T-cell (primary cell): ENCODE data around the gene PTK6. TPM values are rescaled to one million over a fixed set of nuclear protein-coding genes. Genes with fewer than 3 reads are reported as not detected.

Source experiments
- ATAC-seq, 4 experiments: fragments of 200-7000 bp in 3 of 4; fragments of 150-1000 bp in 1 of 4; cut with Tn5 transposase; replicated peaks in 1 of 4; 1 replicate in 3 of 4; 2 replicates in 1 of 4; pipeline ENCODE4 v1.10.0; 2021; ENCODE audit warnings: moderate library complexity in 3 of 4, mild to moderate bottlenecking in 2 of 4, moderate number of reproducible peaks in 1 of 4
- CTCF ChIA-PET, 2 donors: fragments of 300-600 bp; sonication (Branson Sonifier 250); formaldehyde crosslinking; loops; one replicate each; lab custom pipeline; 2022; ENCODE audit warnings: antibody characterized with exemption in 2 of 2; lab: Charles Lee
- POLR2A ChIA-PET, 2 donors: fragments of 300-600 bp; sonication (Branson Sonifier 250); formaldehyde crosslinking; loops; one replicate each; lab custom pipeline; 2022; ENCODE audit warnings: antibody characterized with exemption in 2 of 2; lab: Charles Lee
- DNase-seq, 35 experiments: peaks; one replicate each; pipeline versions ENCODE4 v3.0.0 to v3.0.0-alpha.2; 2013 to 2023
- H3K27ac ChIP-seq: one replicate; pipeline ENCODE4 v1.5.1; 2013; ENCODE audit warnings: low read length
- H3K27me3 ChIP-seq, 2 experiments: replicated peaks in 1 of 2; 1 replicate in 1 of 2; 2 replicates in 1 of 2; pipeline versions ENCODE4 v1.6.1 to v1.7.0; 2013; ENCODE audit warnings: low read length in 1 of 2, mixed read lengths in 1 of 2; ENCODE audit not compliant: control insufficient read depth in 2 of 2, insufficient read depth in 2 of 2; ENCODE audit errors: extremely low read depth in 1 of 2
- H3K36me3 ChIP-seq, 2 donors: 1 replicate in 1 of 2; 2 replicates in 1 of 2; pipeline versions ENCODE4 v1.6.1 to v1.7.0; 2013; ENCODE audit warnings: low read length in 1 of 2; ENCODE audit not compliant: control insufficient read depth in 2 of 2, insufficient read depth in 1 of 2; ENCODE audit errors: extremely low read depth in 1 of 2
- H3K4me1 ChIP-seq, 2 experiments: 1 replicate in 1 of 2; 2 replicates in 1 of 2; pipeline versions ENCODE4 v1.6.1 to v1.7.0; 2013; ENCODE audit warnings: low read length in 2 of 2, mixed read lengths in 1 of 2; ENCODE audit not compliant: insufficient read depth in 2 of 2, control insufficient read depth in 1 of 2; ENCODE audit errors: extremely low read depth in 1 of 2
- H3K4me3 ChIP-seq, 2 donors: 1 replicate in 1 of 2; 2 replicates in 1 of 2; pipeline versions ENCODE4 v1.5.1 to v1.7.0; 2013; ENCODE audit warnings: mild to moderate bottlenecking in 2 of 2, low read length in 1 of 2, moderate library complexity in 1 of 2; ENCODE audit not compliant: control insufficient read depth in 1 of 2; ENCODE audit errors: extremely low read depth in 1 of 2
- H3K9me3 ChIP-seq: 2 replicates; pipeline ENCODE4 v1.7.0; 2013
- H3K27ac Mint-ChIP-seq, 2 donors: one replicate each; pipeline ENCODE4 v1.8.0; 2020 to 2021; ENCODE audit warnings: mild to moderate bottlenecking in 2 of 2, mixed read lengths in 2 of 2
- H3K27me3 Mint-ChIP-seq, 2 donors: one replicate each; pipeline ENCODE4 v1.8.0; 2021 to 2022; ENCODE audit warnings: mixed read lengths in 2 of 2
- H3K36me3 Mint-ChIP-seq: one replicate; pipeline ENCODE4 v1.8.0; 2021; ENCODE audit warnings: mixed read lengths
- H3K4me1 Mint-ChIP-seq, 3 donors: one replicate each; pipeline ENCODE4 v1.8.0; 2020 to 2022; ENCODE audit warnings: mixed read lengths in 3 of 3, mild to moderate bottlenecking in 1 of 3
- H3K4me3 Mint-ChIP-seq, 3 donors: one replicate each; pipeline ENCODE4 v1.8.0; 2020 to 2022; ENCODE audit warnings: mild to moderate bottlenecking in 3 of 3, mixed read lengths in 3 of 3, moderate library complexity in 3 of 3
- H3K9me3 Mint-ChIP-seq, 3 donors: one replicate each; pipeline ENCODE4 v1.8.0; 2020 to 2022; ENCODE audit warnings: mixed read lengths in 3 of 3
- WGBS: methylation state at CpG from one replicate; pipeline ENCODE4 v1.1.5; 2013; ENCODE audit warnings: missing lambda C conversion rate; ENCODE audit not compliant: insufficient coverage; 5-methylcytosine and 5-hydroxymethylcytosine counted together
- total RNA-seq, 35 experiments: library from RNA in 6 of 35; stranded (reverse) in 6 of 35; fragments of 120-200 nt in 1 of 35; gene quantifications; one replicate each; pipeline versions ENCODE4 v1.2.1 to v1.2.4 and lab custom pipeline; 2013 to 2026

The PTK6 gene
- total RNA-seq, 5 donors from 2014 or later (not counting 1 experiment from before 2014, with no cell fraction given): 0.15 to 0.47 (median 0.23) TPM

- no peaks in the 10 kb centered on the region for H3K9me3 Mint-ChIP-seq
- Histone ChIP-seq H3K4me3 (no peak overlapping the region), H3K27ac (no peak overlapping the region), H3K4me1 (peaks cover 7 to 28% of the 10 kb centered on the region in 2 experiments), H3K9me3 (no peaks in the 10 kb centered on the region), H3K27me3 (peaks cover 0 to 5% of the 10 kb centered on the region in 2 experiments), H3K36me3 (no peaks in the 10 kb centered on the region)
- DNase-seq (peak in 1 of 35 experiments; percentile 2), ATAC-seq (no peak)
- H3K4me3 Mint-ChIP-seq: no peak overlapping the region
- ChIA-PET CTCF (interaction anchor here in 1 of 2 donors (0.5 kb wide), 1 partner anchor 336 kb away, joined by 13 read pairs; no protein-coding TSS in a partner anchor), POLR2A (no interaction called here)
- H3K36me3 Mint-ChIP-seq: no peaks in the 10 kb centered on the region
- 92% methylated on average over 28 of the region's 28 CpGs for WGBS
- no peaks in the 10 kb centered on the region for H3K27me3 Mint-ChIP-seq
- H3K4me1 Mint-ChIP-seq: peaks cover 7 to 14% (median 8%) of the 10 kb centered on the region in 3 donors
- H3K27ac Mint-ChIP-seq: no peak overlapping the region
These were observed 3.2 kb downstream of the PTK6 start for GRCh38 chr20:63533871-63534393.

GRCh38 chr20:63533388-63533787 is 3.8 kb downstream of the PTK6 start:
- CTCF ChIA-PET: no interaction called here
- DNase-seq: no peak
- Mint-ChIP-seq H3K36me3 (no peaks in the 10 kb centered on the region), H3K27ac (no peak overlapping the region), H3K4me1 (peaks cover 7 to 17% (median 8%) of the 10 kb centered on the region in 3 donors), H3K27me3 (no peaks in the 10 kb centered on the region), H3K4me3 (no peak overlapping the region), H3K9me3 (no peaks in the 10 kb centered on the region)
- ATAC-seq: no peak
- Histone ChIP-seq H3K4me1 (peaks cover 4 to 23% of the 10 kb centered on the region in 2 experiments), H3K36me3 (no peaks in the 10 kb centered on the region), H3K4me3 (no peak overlapping the region), H3K27me3 (peaks cover 0 to 7% of the 10 kb centered on the region in 2 experiments), H3K27ac (no peak overlapping the region), H3K9me3 (no peaks in the 10 kb centered on the region)
- POLR2A ChIA-PET: no interaction called here
- WGBS: 86% methylated on average over 14 of the region's 14 CpGs

- Mint-ChIP-seq H3K9me3 (no peaks in the 10 kb centered on the region), H3K36me3 (no peaks in the 10 kb centered on the region), H3K4me1 (peaks cover under 1 to 13% (median 4%) of the 10 kb centered on the region in 3 donors), H3K27me3 (no peaks in the 10 kb centered on the region), H3K4me3 (no peak overlapping the region), H3K27ac (no peak overlapping the region)
- Histone ChIP-seq H3K36me3 (no peaks in the 10 kb centered on the region), H3K4me1 (peaks cover 2 to 14% of the 10 kb centered on the region in 2 experiments), H3K27me3 (peaks cover 0 to 7% of the 10 kb centered on the region in 2 experiments), H3K9me3 (no peaks in the 10 kb centered on the region), H3K4me3 (no peak overlapping the region), H3K27ac (no peak overlapping the region)
- POLR2A ChIA-PET: no interaction called here
- ATAC-seq (no peak), DNase-seq (no peak)
- 78% methylated on average over 23 of the region's 24 CpGs for WGBS
- CTCF ChIA-PET: no interaction called here
These were observed 4.7 kb downstream of the PTK6 start for GRCh38 chr20:63532449-63532971.

GRCh38 chr20:63531686-63532448 is 5.3 kb downstream of the PTK6 start:
- peaks cover 0 to 7% of the 10 kb centered on the region in 2 experiments for H3K27me3 ChIP-seq
- POLR2A ChIA-PET: interaction anchor here in 1 of 2 donors (1.5 kb wide), 1 partner anchor 21 kb away, joined by 3 read pairs; no protein-coding TSS in a partner anchor
- Mint-ChIP-seq H3K9me3 (no peaks in the 10 kb centered on the region), H3K36me3 (no peaks in the 10 kb centered on the region), H3K4me3 (no peak overlapping the region), H3K27me3 (no peaks in the 10 kb centered on the region), H3K27ac (no peak overlapping the region), H3K4me1 (peaks cover 0 to 12% (median under 1%) of the 10 kb centered on the region in 3 donors)
- no peak for ATAC-seq
- CTCF ChIA-PET: interaction anchor here (0.6 to 1.1 kb wide), 2 partner anchors 38 to 335 kb away, joined by 3 read pairs; no protein-coding TSS in a partner anchor
- DNase-seq: no peak
- H3K27ac ChIP-seq: no peak overlapping the region
- 89% methylated on average over 20 of the region's 27 CpGs for WGBS
- peaks cover 0 to 8% of the 10 kb centered on the region in 2 experiments for H3K4me1 ChIP-seq
- no peak overlapping the region for H3K4me3 ChIP-seq
- H3K36me3 ChIP-seq: no peaks in the 10 kb centered on the region
- H3K9me3 ChIP-seq: no peaks in the 10 kb centered on the region

- ChIA-PET POLR2A (interaction anchor here in 1 of 2 donors (0.6 to 1.5 kb wide), 2 partner anchors 8 to 22 kb away, joined by 3 to 4 read pairs; no protein-coding TSS in a partner anchor), CTCF (interaction anchor here in 1 of 2 donors (1.1 kb wide), 1 partner anchor 37 kb away, joined by 3 read pairs; no protein-coding TSS in a partner anchor)
- H3K27me3 ChIP-seq: peaks cover 0 to 7% of the 10 kb centered on the region in 2 experiments
- WGBS: 83% methylated on average over 8 of the region's 14 CpGs
- DNase-seq: peak in 1 of 35 experiments; percentile 2
- H3K27ac ChIP-seq: no peak overlapping the region
- H3K36me3 ChIP-seq: no peaks in the 10 kb centered on the region
- H3K4me1 Mint-ChIP-seq: peaks cover 0 to 9% (median 0%) of the 10 kb centered on the region in 3 donors
- ATAC-seq: no peak
- H3K27me3 Mint-ChIP-seq: no peaks in the 10 kb centered on the region
- no peaks in the 10 kb centered on the region for H3K36me3 Mint-ChIP-seq
- H3K4me3 Mint-ChIP-seq: no peak overlapping the region
- no peaks in the 10 kb centered on the region for H3K9me3 ChIP-seq
- no peaks in the 10 kb centered on the region for H3K4me1 ChIP-seq
- H3K27ac Mint-ChIP-seq: no peak overlapping the region
- no peak overlapping the region for H3K4me3 ChIP-seq
- no peaks in the 10 kb centered on the region for H3K9me3 Mint-ChIP-seq
These were observed 6.4 kb downstream of the PTK6 start for GRCh38 chr20:63530788-63531160.
